ENCODE results near the gene MAPK8IP1. TPM values are rescaled to one million over a fixed set of nuclear protein-coding genes. Genes with fewer than 3 reads are reported as not detected.
A peak's percentile ranks its signal among the peaks of the same experiment; 100 is the strongest.

Gene MAPK8IP1
- total and polyA plus RNA-seq, 4 donors, result 4.7 to 15.4 (median 5.7) TPM

DNA sequence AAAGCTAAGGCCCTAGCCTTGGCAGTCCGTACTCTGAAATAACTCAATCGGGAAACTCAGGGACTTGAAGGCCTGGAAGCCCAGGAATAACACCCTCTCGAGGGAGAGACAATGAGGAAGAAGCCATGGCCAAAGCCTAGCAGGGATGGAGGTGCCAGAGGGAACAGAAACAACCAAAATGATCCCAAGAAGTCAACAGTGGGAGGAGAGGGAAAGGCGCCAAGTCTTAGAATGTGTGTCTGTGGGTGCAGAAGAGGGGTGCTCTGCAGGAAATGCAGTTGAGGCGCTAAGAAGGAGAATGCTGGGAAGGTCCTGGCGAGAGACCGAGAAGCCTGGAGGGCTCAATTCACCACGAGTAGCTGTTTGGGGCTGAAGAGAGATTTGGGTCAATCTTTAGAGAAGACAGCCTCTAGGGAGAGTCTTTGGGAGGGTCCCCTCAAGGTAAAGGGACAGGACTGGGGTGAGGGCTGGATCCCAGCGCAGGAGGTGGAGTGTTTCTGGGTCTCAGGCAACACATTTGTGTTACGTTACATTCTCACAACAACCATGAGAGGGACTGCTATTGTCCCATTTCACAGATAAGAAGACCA, 760 bp upstream of the MAPK8IP1 start:
- H3K4me3 ChIP-seq, result no peak overlapping the region
- peaks cover 6 to 29% (median 14%) of the 10 kb centered on the region in 4 donors for H3K36me3 ChIP-seq (ENCODE audit: control insufficient read depth in 4 of 4, insufficient read depth in 4 of 4, low read length in 4 of 4)
- H3K4me1 ChIP-seq (ENCODE audit: control insufficient read depth in 5 of 5, insufficient read depth in 5 of 5, low read length in 5 of 5), result peaks cover 0 to 7% (median 0%) of the 10 kb centered on the region in 5 donors
- peaks cover 0 to 1% (median 0%) of the 10 kb centered on the region in 4 donors for H3K9me3 ChIP-seq (ENCODE audit: control insufficient read depth in 4 of 4, insufficient read depth in 3 of 4, low read length in 3 of 4)
- WGBS, 2 donors, result 88 to 90% methylated on average over 10 of the region's 10 CpGs
- H3K9ac ChIP-seq (ENCODE audit: insufficient read depth in 1 of 2, low read length in 2 of 2), result no peak overlapping the region
- TF ChIP-seq, protein P1, sequence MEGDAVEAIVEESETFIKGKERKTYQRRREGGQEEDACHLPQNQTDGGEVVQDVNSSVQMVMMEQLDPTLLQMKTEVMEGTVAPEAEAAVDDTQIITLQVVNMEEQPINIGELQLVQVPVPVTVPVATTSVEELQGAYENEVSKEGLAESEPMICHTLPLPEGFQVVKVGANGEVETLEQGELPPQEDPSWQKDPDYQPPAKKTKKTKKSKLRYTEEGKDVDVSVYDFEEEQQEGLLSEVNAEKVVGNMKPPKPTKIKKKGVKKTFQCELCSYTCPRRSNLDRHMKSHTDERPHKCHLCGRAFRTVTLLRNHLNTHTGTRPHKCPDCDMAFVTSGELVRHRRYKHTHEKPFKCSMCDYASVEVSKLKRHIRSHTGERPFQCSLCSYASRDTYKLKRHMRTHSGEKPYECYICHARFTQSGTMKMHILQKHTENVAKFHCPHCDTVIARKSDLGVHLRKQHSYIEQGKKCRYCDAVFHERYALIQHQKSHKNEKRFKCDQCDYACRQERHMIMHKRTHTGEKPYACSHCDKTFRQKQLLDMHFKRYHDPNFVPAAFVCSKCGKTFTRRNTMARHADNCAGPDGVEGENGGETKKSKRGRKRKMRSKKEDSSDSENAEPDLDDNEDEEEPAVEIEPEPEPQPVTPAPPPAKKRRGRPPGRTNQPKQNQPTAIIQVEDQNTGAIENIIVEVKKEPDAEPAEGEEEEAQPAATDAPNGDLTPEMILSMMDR (IDR thresholded peaks at IDR 0.05; ENCODE audit: control extremely low read depth, extremely low read depth), result no peak
- ATAC-seq (ENCODE audit: insufficient read depth, low FRiP score) (no peak), DNase-seq (no peak)
- peaks cover 0 to 11% (median 3%) of the 10 kb centered on the region in 3 donors for H3K27me3 ChIP-seq (ENCODE audit: control insufficient read depth in 3 of 3, insufficient read depth in 3 of 3, low read length in 2 of 3)
- H3K27ac ChIP-seq (ENCODE audit: low read depth in 1 of 2, low read length in 1 of 2), result no peak overlapping the region

DNA sequence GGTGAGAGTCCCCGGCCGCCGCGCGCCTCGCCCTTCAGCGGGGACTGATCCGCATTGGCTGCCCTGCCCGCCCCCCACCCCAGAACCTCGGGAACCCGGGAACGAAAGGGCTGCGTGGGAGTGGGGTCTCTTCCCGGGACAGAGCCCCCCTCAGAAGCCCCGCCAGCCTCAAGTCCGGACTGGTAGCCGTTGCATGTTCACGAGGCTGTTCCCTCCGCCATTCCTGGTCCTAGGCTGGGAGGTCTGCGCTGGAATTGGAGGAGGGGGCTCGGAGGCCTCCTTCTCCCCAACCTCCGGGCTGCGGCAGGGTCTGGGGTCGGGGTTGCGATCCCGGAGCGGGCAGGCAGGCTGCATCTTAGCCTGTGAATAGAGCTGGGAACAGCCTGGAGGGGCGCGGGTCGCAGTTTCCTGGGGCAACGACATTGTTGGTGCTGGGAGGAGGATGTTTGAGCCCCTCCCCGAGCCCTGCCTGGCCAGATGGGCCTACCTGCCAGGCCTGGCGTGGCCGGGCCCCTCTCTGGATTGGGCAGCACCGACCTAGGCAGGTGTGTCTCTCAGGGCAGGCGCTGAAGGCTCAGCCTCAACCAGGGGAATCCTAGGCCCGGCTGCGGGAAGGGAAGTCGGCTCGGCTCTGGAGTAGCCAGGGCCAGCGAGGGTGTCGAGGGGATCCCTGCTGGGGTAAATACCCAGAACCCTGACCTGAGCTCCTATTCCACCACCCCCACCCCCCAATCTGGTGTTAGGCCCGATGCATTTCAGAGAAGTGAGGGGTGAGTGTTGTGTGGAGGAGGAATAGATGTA, 670 bp downstream of the MAPK8IP1 start:
- H3K9me3 ChIP-seq (ENCODE audit: control insufficient read depth in 4 of 4, insufficient read depth in 3 of 4, low read length in 3 of 4), result no peaks in the 10 kb centered on the region
- H3K36me3 ChIP-seq (ENCODE audit: control insufficient read depth in 4 of 4, insufficient read depth in 4 of 4, low read length in 4 of 4), result peaks cover 4 to 18% (median 8%) of the 10 kb centered on the region in 4 donors
- DNase-seq (no peak), ATAC-seq (ENCODE audit: insufficient read depth, low FRiP score) (no peak)
- H3K27ac ChIP-seq (ENCODE audit: low read depth in 1 of 2, low read length in 1 of 2), result no peak overlapping the region
- peak overlapping the region; percentile 24 for H3K4me3 ChIP-seq
- peaks cover 0 to 7% (median 0%) of the 10 kb centered on the region in 5 donors for H3K4me1 ChIP-seq (ENCODE audit: control insufficient read depth in 5 of 5, insufficient read depth in 5 of 5, low read length in 5 of 5)
- TF ChIP-seq, protein P1 (IDR thresholded peaks at IDR 0.05; ENCODE audit: control extremely low read depth, extremely low read depth), result no peak
- peaks cover 0 to 11% (median 3%) of the 10 kb centered on the region in 3 donors for H3K27me3 ChIP-seq (ENCODE audit: control insufficient read depth in 3 of 3, insufficient read depth in 3 of 3, low read length in 2 of 3)
- no peak overlapping the region for H3K9ac ChIP-seq (ENCODE audit: insufficient read depth in 1 of 2, low read length in 2 of 2)
- WGBS, 2 donors, result 14 to 16% methylated on average over 41 to 43 of the region's 43 CpGs

DNA sequence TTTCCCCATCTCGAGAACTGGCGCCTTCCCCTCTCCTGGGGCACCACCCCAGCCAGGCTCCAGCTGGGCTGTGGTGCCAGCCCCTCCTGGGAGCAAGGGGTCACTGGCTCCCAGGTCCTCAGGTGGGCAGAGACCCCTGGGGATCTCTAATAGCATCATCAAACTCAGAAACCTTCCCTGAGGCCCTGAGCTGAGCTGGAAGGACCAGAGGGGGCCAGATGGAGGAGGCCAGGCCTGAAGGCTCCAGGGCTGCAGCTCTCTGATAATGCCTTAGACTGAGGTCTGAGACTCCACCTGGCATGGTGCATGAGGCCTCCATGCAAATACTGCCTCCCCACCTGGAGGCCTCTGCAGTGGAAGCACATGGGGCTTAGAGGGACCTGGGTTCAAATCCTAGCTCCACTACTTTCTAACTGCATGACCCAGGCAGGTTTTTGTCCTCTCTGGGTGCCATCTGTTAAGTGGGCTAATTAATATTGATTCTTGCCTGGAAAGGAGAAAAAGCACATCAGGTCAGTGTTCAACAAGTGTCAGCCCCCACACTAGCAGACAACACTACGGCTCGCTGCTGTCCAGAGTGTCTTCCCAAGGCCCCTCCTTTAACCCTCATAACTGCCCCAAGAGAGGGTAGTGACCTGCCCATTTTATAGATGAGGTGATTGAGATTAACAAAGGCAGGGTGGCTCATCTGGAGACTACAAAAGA, 1.5 kb downstream of the MAPK8IP1 start:
- 84 to 86% methylated on average over 4 of the region's 4 CpGs for WGBS, 2 donors
- H3K9ac ChIP-seq (ENCODE audit: insufficient read depth in 1 of 2, low read length in 2 of 2), result no peak overlapping the region
- H3K9me3 ChIP-seq (ENCODE audit: control insufficient read depth in 4 of 4, insufficient read depth in 3 of 4, low read length in 3 of 4), result no peaks in the 10 kb centered on the region
- ATAC-seq (ENCODE audit: insufficient read depth, low FRiP score) (no peak), DNase-seq (no peak)
- H3K27me3 ChIP-seq (ENCODE audit: control insufficient read depth in 3 of 3, insufficient read depth in 3 of 3, low read length in 2 of 3), result peaks cover 0 to 11% (median 3%) of the 10 kb centered on the region in 3 donors
- TF ChIP-seq, protein P1 (IDR thresholded peaks at IDR 0.05; ENCODE audit: control extremely low read depth, extremely low read depth), result no peak
- no peak overlapping the region for H3K27ac ChIP-seq (ENCODE audit: low read depth in 1 of 2, low read length in 1 of 2)
- peaks cover 0 to 7% (median 0%) of the 10 kb centered on the region in 5 donors for H3K4me1 ChIP-seq (ENCODE audit: control insufficient read depth in 5 of 5, insufficient read depth in 5 of 5, low read length in 5 of 5)
- H3K4me3 ChIP-seq, result no peak overlapping the region
- H3K36me3 ChIP-seq (ENCODE audit: control insufficient read depth in 4 of 4, insufficient read depth in 4 of 4, low read length in 4 of 4), result peaks cover 0 to 9% (median 4%) of the 10 kb centered on the region in 4 donors

All from lung (tissue), 12 donors.